GM10266 (cell line): ENCODE results near the gene DRGX.

Source experiments
- DNase-seq: peaks from one replicate; pipeline ENCODE4 v3.0.0; 2012; ENCODE audit errors: extremely low spot score
- CTCF ChIP-seq: IDR thresholded peaks from 2 replicates; pipeline ENCODE4 v1.5.1; 2012; ENCODE audit warnings: mild to moderate bottlenecking, low read depth; ENCODE audit not compliant: control insufficient read depth, insufficient read depth; ENCODE audit errors: missing control alignments

DRGX gene

GRCh38 chr10:49360271-49361177, 35.4 kb downstream of the DRGX start:
- TF ChIP-seq CTCF, result no peak
- no peak for DNase-seq

- no peak for TF ChIP-seq CTCF
- no peak for DNase-seq
Observed at GRCh38 chr10:49359349-49360270, 36.3 kb downstream of the DRGX start.

GRCh38 chr10:49357910-49358309, 38.0 kb downstream of the DRGX start:
- no peak for TF ChIP-seq CTCF

GRCh38 chr10:49356944-49357343, 38.9 kb downstream of the DRGX start:
- no peak for TF ChIP-seq CTCF
- DNase-seq, result no peak

More at GRCh38 chr10:49357910-49358309, 38.0 kb downstream of the DRGX start:
- no peak for DNase-seq

- DNase-seq, result no peak
- no peak for TF ChIP-seq CTCF
Observed at GRCh38 chr10:49356181-49356580, 39.7 kb downstream of the DRGX start.

GRCh38 chr10:49355221-49355620, 40.7 kb downstream of the DRGX start:
- no peak for DNase-seq
- TF ChIP-seq CTCF, result no peak
